ENCODE data around the gene RBX1.

- no peak for TF ChIP-seq CTCF (IDR thresholded peaks at IDR 0.05; ENCODE audit: control extremely low read depth in 1 of 3, insufficient read depth in 1 of 3, low read depth in 1 of 3, low read length in 3 of 3)
- no peak for TF ChIP-seq MAFK (IDR thresholded peaks at IDR 0.05; ENCODE audit: low read depth, low read length)
Observed at GRCh38 chr22:40975366-40975765, 24.2 kb downstream of the RBX1 start.
